GM12865 (cell line): ENCODE data around the gene ACTR10.
"Not testable (repeated sequence)": the region's sequence is repeated elsewhere in the genome, so short reads cannot be mapped to it uniquely, and the experiment has no call there.

Experiments used
- DNase-seq: peaks from one replicate; pipeline ENCODE4 v3.0.0; 2010; ENCODE audit warnings: low read depth
- H3K4me3 ChIP-seq: 2 replicates; pipeline ENCODE4 v1.5.1; 2011; ENCODE audit warnings: mild to moderate bottlenecking, low read depth, low read length, control low read depth
- CTCF ChIP-seq: IDR thresholded peaks from 2 replicates; pipeline ENCODE4 v1.5.1; 2011; ENCODE audit warnings: low read length, control low read depth, low read depth, inconsistent platforms; ENCODE audit not compliant: insufficient read depth; ENCODE audit errors: missing control alignments

The ACTR10 gene

GRCh38 chr14:58243790-58244555, 44.0 kb downstream of the ACTR10 start:
- DNase-seq, result peak; percentile 32
- H3K4me3 ChIP-seq, result peak overlapping the region; percentile 65
- no peak for TF ChIP-seq CTCF

DNA sequence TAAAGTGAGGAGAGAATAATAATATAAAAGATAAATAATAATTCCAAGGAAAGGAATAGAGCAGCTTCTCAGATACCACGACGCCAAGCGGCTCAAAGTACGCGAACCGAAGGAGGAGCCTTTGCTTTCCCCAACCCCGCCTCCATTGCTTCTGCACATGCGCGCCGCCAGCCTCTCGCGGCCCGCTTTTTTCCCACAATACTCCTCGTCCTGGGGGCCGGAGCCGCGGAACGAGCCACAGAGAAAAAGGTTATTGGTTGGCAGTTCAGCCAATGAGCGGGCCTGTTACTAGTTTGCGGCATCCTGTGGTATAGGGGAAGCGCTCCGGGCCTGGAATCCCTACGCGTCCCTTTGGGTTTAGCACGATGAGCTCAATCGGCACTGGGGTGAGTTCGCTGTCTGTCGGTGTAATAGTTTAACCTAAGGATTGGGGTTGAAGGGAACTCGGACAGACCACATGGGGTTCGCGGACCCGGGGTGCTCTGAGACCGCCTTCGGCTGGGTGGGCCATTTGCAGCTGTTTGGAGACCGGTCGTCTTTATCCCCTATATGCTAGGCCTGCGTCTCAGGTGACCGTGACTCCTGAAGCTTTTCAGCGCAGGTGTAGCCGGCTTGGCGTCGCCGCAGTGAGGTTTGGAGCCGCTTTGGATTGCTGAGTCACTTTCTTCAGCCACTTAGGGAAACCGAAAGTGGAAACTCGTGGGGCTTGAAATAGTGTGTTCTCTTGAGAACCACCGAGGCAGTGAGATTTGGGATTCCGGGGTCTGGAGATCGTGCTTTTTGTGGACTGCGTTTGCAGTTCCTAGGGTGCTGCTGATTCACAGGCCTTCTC, 44.8 kb downstream of the ACTR10 start, which contains the start of gene PSMA3:
Gene PSMA3 (plus strand): TSS at position 288 of the 832 bp plus-strand sequence. CDS start 78 bp downstream, at position 366.
- DNase-seq, result peak; percentile 98
- no peak for TF ChIP-seq CTCF
- H3K4me3 ChIP-seq, result peak within 1 kb of the TSS; percentile 65

DNA sequence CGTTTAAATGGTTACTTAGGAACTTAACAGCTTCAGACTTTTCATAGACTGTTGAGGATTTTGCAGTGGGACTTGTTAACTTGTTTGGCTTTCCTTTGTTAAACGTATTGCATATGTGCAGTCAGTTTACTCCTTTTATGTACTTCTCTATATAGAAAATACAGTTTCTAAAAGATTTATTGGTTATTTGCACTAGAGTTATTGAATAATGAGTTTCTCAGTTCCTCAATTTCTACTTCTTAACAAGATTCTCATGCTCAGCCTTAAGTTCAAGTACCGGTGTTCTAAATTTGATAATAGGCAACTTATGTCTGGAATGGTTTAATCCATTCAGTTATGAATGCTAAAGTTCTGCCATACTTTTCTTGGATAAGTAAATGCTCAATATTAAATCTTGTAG, 45.6 kb downstream of the ACTR10 start:
- peak overlapping the region; percentile 65 for H3K4me3 ChIP-seq
- no peak for TF ChIP-seq CTCF
- DNase-seq, result no peak

GRCh38 chr14:58249611-58250010, 49.7 kb downstream of the ACTR10 start:
- TF ChIP-seq CTCF, result no peak
- H3K4me3 ChIP-seq, result no peak overlapping the region
- no peak for DNase-seq

DNA sequence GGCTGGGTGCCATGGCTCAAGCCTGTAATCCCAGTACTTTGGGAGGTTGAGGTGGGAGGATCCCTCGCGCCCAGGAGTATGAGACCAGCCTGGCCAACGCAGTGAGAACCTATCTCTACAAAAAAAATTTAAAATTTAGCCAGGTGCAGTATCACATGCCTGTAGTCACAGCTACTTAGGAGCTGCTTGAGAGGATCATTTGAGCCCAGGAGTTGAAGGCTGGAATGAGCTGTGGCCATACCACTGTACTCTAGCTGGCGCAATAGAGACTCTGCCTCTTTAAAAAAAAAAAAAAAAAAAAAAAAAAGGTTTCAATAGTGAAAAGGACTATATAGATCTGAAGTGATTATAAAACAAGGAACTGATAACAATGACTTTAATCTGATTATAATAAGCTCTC, 58.2 kb downstream of the ACTR10 start:
- no peak for DNase-seq
- TF ChIP-seq CTCF, result no peak
- H3K4me3 ChIP-seq, result no peak overlapping the region

DNA sequence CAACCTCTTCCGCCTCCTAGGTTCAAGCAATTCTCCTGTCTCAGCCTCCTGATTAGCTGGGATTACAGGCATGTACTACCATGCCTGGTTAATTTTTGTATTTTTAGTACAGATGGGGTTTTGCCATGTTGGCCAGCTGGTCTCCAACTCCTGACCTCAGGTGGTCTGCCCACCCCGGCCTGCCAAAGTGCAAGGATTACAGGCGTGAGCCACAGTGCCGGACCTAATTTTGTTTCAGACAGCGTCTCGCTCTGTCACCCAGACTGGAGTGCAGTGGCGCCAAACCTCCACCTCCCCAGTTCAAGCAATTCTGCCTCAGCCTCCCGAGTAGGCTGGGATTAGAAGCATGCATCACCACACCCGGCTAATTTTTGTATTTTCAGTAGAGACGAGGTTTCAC, 62.1 kb downstream of the ACTR10 start:
- DNase-seq, H3K4me3 ChIP-seq: not testable (repeated sequence)

DNA sequence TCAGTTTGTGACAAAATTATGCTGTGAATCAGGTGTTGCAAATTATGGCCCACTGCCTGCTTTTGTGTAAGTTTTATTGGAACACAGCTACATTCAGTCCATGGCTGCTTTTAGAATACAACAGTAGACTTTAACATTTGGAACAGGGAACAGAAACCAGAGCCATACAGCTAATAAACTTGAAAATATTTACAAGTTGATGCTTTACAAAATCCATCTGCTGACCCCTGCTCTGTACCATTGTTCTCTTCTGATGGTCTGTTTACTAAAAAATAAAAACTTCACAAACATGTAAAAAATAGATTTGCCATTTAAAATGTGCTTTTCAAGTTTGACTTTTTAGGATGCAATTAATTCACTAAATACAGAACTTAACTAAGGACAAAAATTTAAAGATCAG, 65.5 kb downstream of the ACTR10 start:
- TF ChIP-seq CTCF, result no peak
- no peak overlapping the region for H3K4me3 ChIP-seq
- DNase-seq, result no peak
